K562 (cell line): ENCODE measurements around the gene CXCL14. TPM values are rescaled to one million over a fixed set of nuclear protein-coding genes. Genes with fewer than 3 reads are reported as not detected.

Source experiments
- ATAC-seq: fragments of 200-7000 bp; cut with Tn5 transposase; 3 replicates; pipeline ENCODE4 v1.9.1; 2020; ENCODE audit warnings: moderate library complexity
- BruUV-seq: library from RNA; stranded (reverse); fragments of 400-500 nt; replicated peaks from 2 replicates; lab custom pipeline; 2021; lab: Mats Ljungman, UMichigan
- CTCF ChIA-PET: fragments of 300-600 bp; formaldehyde crosslinking; extraction: SDS; loops from one replicate; lab custom pipeline; 2021; ENCODE audit warnings: low intra/inter-chr PET ratio; lab: Yijun Ruan, JAX
- POLR2A ChIA-PET: fragments of 300-600, 350-650 bp; sonication (Branson Sonifier 250); formaldehyde crosslinking; extraction: SDS; loops from one replicate; lab custom pipeline; 2021; ENCODE audit warnings: antibody characterized with exemption, inconsistent platforms; lab: Yijun Ruan, JAX
- DNase-seq, 4 experiments: peaks; one replicate each; pipeline versions ENCODE4 v3.0.0 to v3.0.0-alpha.2; 2011 to 2018; ENCODE audit warnings: low spot score in 3 of 4, mixed read lengths in 3 of 4; ENCODE audit errors: extremely low read depth in 1 of 4
- FAIRE-seq: peaks from 2 replicates; lab custom pipeline; 2011; peaks lifted over from hg19 to GRCh38; lab: Jason Lieb, UNC
- H2AFZ ChIP-seq: 2 replicates; pipeline ENCODE4 v1.6.0; 2011; ENCODE audit warnings: low read depth, low read length, control low read depth, inconsistent platforms
- H3K27ac ChIP-seq: fragments of 200-600 bp; 3 replicates; pipeline ENCODE4 v1.8.0; 2011; ENCODE audit warnings: low read depth, mild to moderate bottlenecking, control low read depth, inconsistent platforms, low read length, moderate library complexity, mixed read lengths; ENCODE audit errors: extremely low read depth
- H3K27me3 ChIP-seq, 2 experiments: fragments of 300-600 bp in 1 of 2; 2 replicates in 1 of 2; 3 replicates in 1 of 2; pipeline versions ENCODE4 v1.6.0 to v1.8.0; 2011; ENCODE audit warnings: inconsistent platforms in 2 of 2, low read length in 2 of 2, mild to moderate bottlenecking in 1 of 2, mixed read lengths in 1 of 2, moderate library complexity in 1 of 2; ENCODE audit not compliant: control insufficient read depth in 2 of 2, insufficient read depth in 2 of 2
- H3K36me3 ChIP-seq: fragments of 300-600 bp; 3 replicates; pipeline ENCODE4 v1.8.0; 2011; ENCODE audit warnings: mild to moderate bottlenecking, low read length, inconsistent platforms; ENCODE audit not compliant: control insufficient read depth, insufficient read depth
- H3K4me1 ChIP-seq, 2 experiments: fragments of 200-600 bp in 1 of 2; replicated peaks in 1 of 2; 2 replicates in 1 of 2; 3 replicates in 1 of 2; pipeline versions ENCODE4 v1.5.1 to v1.8.0; 2011; ENCODE audit warnings: inconsistent platforms in 2 of 2, low read length in 2 of 2, mild to moderate bottlenecking in 1 of 2, mixed read lengths in 1 of 2, moderate library complexity in 1 of 2; ENCODE audit not compliant: control insufficient read depth in 2 of 2, insufficient read depth in 2 of 2
- H3K4me2 ChIP-seq: 2 replicates; pipeline ENCODE4 v1.6.1; 2011; ENCODE audit warnings: low read length, control low read depth, inconsistent platforms, mixed read lengths; ENCODE audit not compliant: insufficient read depth
- H3K4me3 ChIP-seq: fragments of 200-600 bp; sonication (generic), shearing (Covaris generic); 2 replicates; pipeline ENCODE4 v1.5.1; 2016; ENCODE audit warnings: control low read depth, inconsistent platforms
- H3K79me2 ChIP-seq: fragments of 200-600 bp; 3 replicates; pipeline ENCODE4 v1.8.0; 2011; ENCODE audit warnings: low read length, inconsistent platforms; ENCODE audit not compliant: control insufficient read depth, insufficient read depth
- H3K9ac ChIP-seq, 2 experiments: 2 replicates each; pipeline versions ENCODE4 v1.6.0 to v1.6.1; 2011; ENCODE audit warnings: low read depth in 2 of 2, low read length in 2 of 2, control low read depth in 1 of 2, inconsistent platforms in 1 of 2, mild to moderate bottlenecking in 1 of 2, mixed read lengths in 1 of 2; ENCODE audit not compliant: insufficient read depth in 1 of 2
- H3K9me1 ChIP-seq: one replicate; pipeline ENCODE4 v1.6.0; 2011; ENCODE audit warnings: inconsistent platforms, mild to moderate bottlenecking, low read length, moderate library complexity; ENCODE audit not compliant: control insufficient read depth, insufficient read depth
- H3K9me3 ChIP-seq: replicated peaks from 2 replicates; pipeline ENCODE4 v1.5.1; 2011; ENCODE audit warnings: low read depth, low read length, inconsistent platforms; ENCODE audit not compliant: control insufficient read depth, insufficient read depth
- H4K20me1 ChIP-seq: replicated peaks from 2 replicates; pipeline ENCODE4 v1.6.1; 2011; ENCODE audit warnings: low read length, inconsistent platforms, mixed read lengths; ENCODE audit not compliant: control insufficient read depth, insufficient read depth
- BRD9 ChIP-seq: fragments of 450-650 bp; IDR thresholded peaks from 2 replicates; pipeline ENCODE4 v1.6.1; 2018; ENCODE audit warnings: low read depth; ENCODE audit not compliant: partially characterized antibody
- MCM5 ChIP-seq: fragments of 450-650 bp; IDR thresholded peaks from 2 replicates; pipeline ENCODE4 v1.6.1; 2016; ENCODE audit warnings: low read depth
- MECOM ChIP-seq: fragments of 250-450 bp; sonication (Bioruptor Pico); IDR thresholded peaks from 2 replicates; pipeline ENCODE4 v1.8.0; 2022; ENCODE audit warnings: inconsistent platforms
- MTA2 ChIP-seq: fragments of 450-650 bp; IDR thresholded peaks from 2 replicates; pipeline ENCODE4 v1.6.1; 2016; ENCODE audit warnings: low read depth
- TCFL5 ChIP-seq: fragments of 250-450 bp; sonication (Bioruptor Pico); conservative IDR thresholded peaks from 2 replicates; pipeline ENCODE4 v1.6.1; 2021; ENCODE audit warnings: mild to moderate bottlenecking, moderate library complexity, matching md5 sums
- U2AF1 ChIP-seq: fragments of 200-400 bp; formaldehyde crosslinking; optimal IDR thresholded peaks from 2 replicates; pipeline ENCODE3; 2017; ENCODE audit warnings: mild to moderate bottlenecking, low read depth, low read length, moderate library complexity
- ZNF668 ChIP-seq: fragments of 250-450 bp; sonication (Bioruptor Pico); IDR thresholded peaks from 2 replicates; pipeline ENCODE4 v1.8.0; 2022; ENCODE audit warnings: mild to moderate bottlenecking, inconsistent platforms
- WGBS: fragments of 100-300 bp; shearing (Covaris generic); methylation state at CpG from one replicate; pipeline ENCODE4 v1.1.6; 2016; ENCODE audit warnings: low coverage, mixed read lengths; ENCODE audit not compliant: insufficient coverage; ENCODE audit errors: missing lambda C conversion rate; 5-methylcytosine and 5-hydroxymethylcytosine counted together
- in situ Hi-C: fragments of 300-500 bp; cut with MboI; formaldehyde crosslinking; loops from 4 replicates; pipeline ENCODE4 v1.15.0; 2018; ENCODE audit warnings: inconsistent platforms, mixed read lengths
- intact Hi-C: fragments of 100-400 bp; cut with micrococcal nuclease; formaldehyde crosslinking; loops from 2 replicates; pipeline ENCODE4 v1.14.2; 2022
- polyA plus RNA-seq, 8 experiments: library from polyadenylated mRNA; depleted of rRNA in 4 of 8; stranded (reverse) in 5 of 8; unstranded in 3 of 8; fragments of >200 nt; fragmentation: Nextera tagmentation in 2 of 8; fragmentation: Illumina TruSeq in 1 of 8; extraction: Ambion mirVana in 2 of 8; extraction: Trizol in 1 of 8; gene quantifications; 2 replicates each; pipeline versions ENCODE4 v1.2.1 to v1.2.3, GENCODE V29; 2011 to 2014; ENCODE audit warnings: inconsistent platforms in 1 of 8, missing spikeins in 1 of 8
- total RNA-seq, 7 experiments: library from RNA; depleted of rRNA in 6 of 7; stranded (reverse); fragments of >200 nt in 6 of 7; fragmentation: Illumina TruSeq in 2 of 7; extraction: Trizol in 2 of 7; gene quantifications; 2 replicates each; pipeline versions ENCODE4 v1.2.1 to v1.2.3, GENCODE V29; 2011 to 2021; ENCODE audit warnings: low replicate concordance in 1 of 7
- TF ChIP-seq, protein P1 (sequence below): sonication (generic); formaldehyde crosslinking; IDR thresholded peaks from 2 replicates; pipeline ENCODE4 v1.8.0; 2022; ENCODE audit warnings: mild to moderate bottlenecking, missing genetic modification reagents
- TF ChIP-seq, protein P2 (sequence below): fragments of 250-450 bp; sonication (Bioruptor Pico); IDR thresholded peaks from 2 replicates; pipeline ENCODE4 v1.4.0; 2020; ENCODE audit warnings: mild to moderate bottlenecking, moderate library complexity

The CXCL14 gene
- total and polyA plus RNA-seq, 9 of the 15 experiments (the other 6 are each of a cell fraction or from before 2014, with no cell fraction given), result not detected

DNA sequence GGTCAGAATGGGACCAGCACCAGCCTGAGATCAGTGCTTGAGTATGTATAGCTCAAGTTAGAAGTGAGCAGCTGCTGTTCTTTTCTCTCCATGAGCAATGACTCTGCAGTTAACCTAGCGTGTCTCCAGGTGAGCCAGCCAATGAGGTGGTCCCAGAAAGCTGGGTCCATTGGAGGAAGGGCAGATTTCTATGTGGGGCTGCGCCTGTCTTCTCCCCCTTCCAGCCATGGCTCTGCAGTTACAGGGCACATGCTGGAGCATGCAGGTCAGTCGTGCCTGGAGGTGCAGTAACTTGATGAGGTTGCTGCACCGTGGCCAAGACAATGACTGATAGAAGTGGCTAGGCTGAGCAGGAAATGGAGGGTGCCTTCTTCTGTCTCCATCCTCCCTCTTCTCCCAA, 29.6 kb upstream of the CXCL14 start:
- Histone ChIP-seq H3K4me2 (no peak overlapping the region), H3K79me2 (no peaks in the 10 kb centered on the region), H4K20me1 (no peaks in the 10 kb centered on the region), H3K4me1 (no peaks in the 10 kb centered on the region), H3K27ac (no peak overlapping the region), H3K36me3 (no peaks in the 10 kb centered on the region), H3K4me3 (no peak overlapping the region), H3K9ac (no peak overlapping the region), H3K27me3 (no peaks in the 10 kb centered on the region; a peak in 1 of 5 replicates), H3K9me1 (no peaks in the 10 kb centered on the region), H3K9me3 (no peaks in the 10 kb centered on the region), H2AFZ (no peak overlapping the region)
- ATAC-seq (no peak), DNase-seq (no peak), FAIRE-seq (no peak)
- in situ Hi-C loops (no loop called here), intact Hi-C loops (no loop called here)
- 2% methylated on average over 4 of the region's 4 CpGs for WGBS
- no TSS peak for BruUV-seq
- TF ChIP-seq BRD9, result no peak
- TF ChIP-seq, protein P1, sequence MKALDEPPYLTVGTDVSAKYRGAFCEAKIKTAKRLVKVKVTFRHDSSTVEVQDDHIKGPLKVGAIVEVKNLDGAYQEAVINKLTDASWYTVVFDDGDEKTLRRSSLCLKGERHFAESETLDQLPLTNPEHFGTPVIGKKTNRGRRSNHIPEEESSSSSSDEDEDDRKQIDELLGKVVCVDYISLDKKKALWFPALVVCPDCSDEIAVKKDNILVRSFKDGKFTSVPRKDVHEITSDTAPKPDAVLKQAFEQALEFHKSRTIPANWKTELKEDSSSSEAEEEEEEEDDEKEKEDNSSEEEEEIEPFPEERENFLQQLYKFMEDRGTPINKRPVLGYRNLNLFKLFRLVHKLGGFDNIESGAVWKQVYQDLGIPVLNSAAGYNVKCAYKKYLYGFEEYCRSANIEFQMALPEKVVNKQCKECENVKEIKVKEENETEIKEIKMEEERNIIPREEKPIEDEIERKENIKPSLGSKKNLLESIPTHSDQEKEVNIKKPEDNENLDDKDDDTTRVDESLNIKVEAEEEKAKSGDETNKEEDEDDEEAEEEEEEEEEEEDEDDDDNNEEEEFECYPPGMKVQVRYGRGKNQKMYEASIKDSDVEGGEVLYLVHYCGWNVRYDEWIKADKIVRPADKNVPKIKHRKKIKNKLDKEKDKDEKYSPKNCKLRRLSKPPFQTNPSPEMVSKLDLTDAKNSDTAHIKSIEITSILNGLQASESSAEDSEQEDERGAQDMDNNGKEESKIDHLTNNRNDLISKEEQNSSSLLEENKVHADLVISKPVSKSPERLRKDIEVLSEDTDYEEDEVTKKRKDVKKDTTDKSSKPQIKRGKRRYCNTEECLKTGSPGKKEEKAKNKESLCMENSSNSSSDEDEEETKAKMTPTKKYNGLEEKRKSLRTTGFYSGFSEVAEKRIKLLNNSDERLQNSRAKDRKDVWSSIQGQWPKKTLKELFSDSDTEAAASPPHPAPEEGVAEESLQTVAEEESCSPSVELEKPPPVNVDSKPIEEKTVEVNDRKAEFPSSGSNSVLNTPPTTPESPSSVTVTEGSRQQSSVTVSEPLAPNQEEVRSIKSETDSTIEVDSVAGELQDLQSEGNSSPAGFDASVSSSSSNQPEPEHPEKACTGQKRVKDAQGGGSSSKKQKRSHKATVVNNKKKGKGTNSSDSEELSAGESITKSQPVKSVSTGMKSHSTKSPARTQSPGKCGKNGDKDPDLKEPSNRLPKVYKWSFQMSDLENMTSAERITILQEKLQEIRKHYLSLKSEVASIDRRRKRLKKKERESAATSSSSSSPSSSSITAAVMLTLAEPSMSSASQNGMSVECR (CRISPR knock-in tag), result no peak
- no peak for TF ChIP-seq U2AF1
- no peak for TF ChIP-seq TCFL5 (CRISPR knock-in tag)
- TF ChIP-seq MECOM (CRISPR knock-in tag), result no peak
- no peak for TF ChIP-seq ZNF668 (CRISPR knock-in tag)
- TF ChIP-seq, protein P2, sequence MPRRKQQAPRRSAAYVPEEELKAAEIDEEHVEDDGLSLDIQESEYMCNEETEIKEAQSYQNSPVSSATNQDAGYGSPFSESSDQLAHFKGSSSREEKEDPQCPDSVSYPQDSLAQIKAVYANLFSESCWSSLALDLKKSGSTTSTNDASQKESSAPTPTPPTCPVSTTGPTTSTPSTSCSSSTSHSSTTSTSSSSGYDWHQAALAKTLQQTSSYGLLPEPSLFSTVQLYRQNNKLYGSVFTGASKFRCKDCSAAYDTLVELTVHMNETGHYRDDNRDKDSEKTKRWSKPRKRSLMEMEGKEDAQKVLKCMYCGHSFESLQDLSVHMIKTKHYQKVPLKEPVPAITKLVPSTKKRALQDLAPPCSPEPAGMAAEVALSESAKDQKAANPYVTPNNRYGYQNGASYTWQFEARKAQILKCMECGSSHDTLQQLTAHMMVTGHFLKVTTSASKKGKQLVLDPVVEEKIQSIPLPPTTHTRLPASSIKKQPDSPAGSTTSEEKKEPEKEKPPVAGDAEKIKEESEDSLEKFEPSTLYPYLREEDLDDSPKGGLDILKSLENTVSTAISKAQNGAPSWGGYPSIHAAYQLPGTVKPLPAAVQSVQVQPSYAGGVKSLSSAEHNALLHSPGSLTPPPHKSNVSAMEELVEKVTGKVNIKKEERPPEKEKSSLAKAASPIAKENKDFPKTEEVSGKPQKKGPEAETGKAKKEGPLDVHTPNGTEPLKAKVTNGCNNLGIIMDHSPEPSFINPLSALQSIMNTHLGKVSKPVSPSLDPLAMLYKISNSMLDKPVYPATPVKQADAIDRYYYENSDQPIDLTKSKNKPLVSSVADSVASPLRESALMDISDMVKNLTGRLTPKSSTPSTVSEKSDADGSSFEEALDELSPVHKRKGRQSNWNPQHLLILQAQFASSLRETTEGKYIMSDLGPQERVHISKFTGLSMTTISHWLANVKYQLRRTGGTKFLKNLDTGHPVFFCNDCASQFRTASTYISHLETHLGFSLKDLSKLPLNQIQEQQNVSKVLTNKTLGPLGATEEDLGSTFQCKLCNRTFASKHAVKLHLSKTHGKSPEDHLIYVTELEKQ, result no peak
- TF ChIP-seq MCM5, result no peak
- no peak for TF ChIP-seq MTA2
- CTCF ChIA-PET, result no interaction called here
- POLR2A ChIA-PET, result no interaction called here
